ENCODE measurements around the gene STRN. TPM values are rescaled to one million over a fixed set of nuclear protein-coding genes. Genes with fewer than 3 reads are reported as not detected.

Gene STRN
- total RNA-seq, 1 donor from 2014 or later: 16.6 TPM

- DNase-seq (ENCODE audit: low spot score): no peak
Observed at GRCh38 chr2:36797324-36798070, 168.8 kb downstream of the STRN start.

Other genes with a start within 250 kb of the STRN start
- gene HEATR5B, start 117.8 kb upstream of the STRN start, total RNA-seq (ENCODE audit: insufficient read depth, low replicate concordance): 16.9 TPM
- 9.6 TPM for gene GPATCH11, start 118.0 kb upstream of the STRN start, total RNA-seq (ENCODE audit: insufficient read depth, low replicate concordance)
- 38.3 TPM for gene EIF2AK2, start 190.4 kb upstream of the STRN start, total RNA-seq (ENCODE audit: insufficient read depth, low replicate concordance)
- not detected for gene SULT6B1, start 222.1 kb upstream of the STRN start, total RNA-seq (ENCODE audit: insufficient read depth, low replicate concordance)
- 33.7 TPM for gene CEBPZOS, start 230.0 kb upstream of the STRN start, total RNA-seq (ENCODE audit: insufficient read depth, low replicate concordance)

Measured in umbilical cord (tissue), 2 donors.